Endothelial cell of umbilical vein (primary cell): ENCODE data around the gene DIS3L2. TPM values are rescaled to one million over a fixed set of nuclear protein-coding genes. Genes with fewer than 3 reads are reported as not detected.
"Not testable (repeated sequence)": the region's sequence is repeated elsewhere in the genome, so short reads cannot be mapped to it uniquely, and the experiment has no call there.

Experiments
- BruUV-seq: library from RNA; stranded (reverse); fragments of 400-500 nt; replicated peaks from 2 replicates; lab custom pipeline; 2021; lab: Mats Ljungman, UMichigan
- CTCF ChIA-PET: fragments of 300-600, 350-600 bp; sonication (Branson Sonifier 250); formaldehyde crosslinking; loops from one replicate; lab custom pipeline; 2021; ENCODE audit warnings: antibody characterized with exemption, inconsistent platforms; lab: Charles Lee
- POLR2A ChIA-PET: fragments of 300-600, 350-600 bp; sonication (Branson Sonifier 250); formaldehyde crosslinking; loops from one replicate; lab custom pipeline; 2021; ENCODE audit warnings: antibody characterized with exemption, inconsistent platforms; lab: Charles Lee
- DNase-seq: peaks from one replicate; pipeline ENCODE4 v3.0.0-alpha.2; 2011; ENCODE audit warnings: low read depth, low spot score
- FAIRE-seq: peaks from 2 replicates; lab custom pipeline; 2011; peaks lifted over from hg19 to GRCh38; lab: Jason Lieb, UNC
- H2AFZ ChIP-seq: 2 replicates; pipeline ENCODE4 v1.6.0; 2012; ENCODE audit warnings: low read depth, low read length, control low read depth, inconsistent platforms
- H3K27ac ChIP-seq: 2 replicates; pipeline ENCODE4 v1.5.1; 2011; ENCODE audit warnings: low read depth, mild to moderate bottlenecking, control low read depth, low read length, moderate library complexity; ENCODE audit not compliant: insufficient read depth
- H3K27me3 ChIP-seq, 2 experiments: 2 replicates each; pipeline versions ENCODE4 v1.6.0 to v1.6.1; 2011; ENCODE audit warnings: low read length in 2 of 2, mixed read lengths in 1 of 2; ENCODE audit not compliant: control insufficient read depth in 2 of 2, insufficient read depth in 2 of 2
- H3K36me3 ChIP-seq, 2 experiments: 2 replicates in 1 of 2; 3 replicates in 1 of 2; pipeline ENCODE4 v1.5.1; 2011; ENCODE audit warnings: low read length in 2 of 2, mild to moderate bottlenecking in 1 of 2, moderate library complexity in 1 of 2; ENCODE audit not compliant: control insufficient read depth in 2 of 2, insufficient read depth in 2 of 2; ENCODE audit errors: extremely low read depth in 1 of 2
- H3K4me1 ChIP-seq: 3 replicates; pipeline ENCODE4 v1.5.1; 2011; ENCODE audit warnings: mild to moderate bottlenecking, low read length; ENCODE audit not compliant: control insufficient read depth, insufficient read depth; ENCODE audit errors: extremely low read depth
- H3K4me2 ChIP-seq: 2 replicates; pipeline ENCODE4 v1.6.1; 2011; ENCODE audit warnings: low read length, control low read depth, mixed read lengths; ENCODE audit not compliant: insufficient read depth
- H3K4me3 ChIP-seq, 3 experiments: fragments of 200-600 bp in 1 of 3; sonication (generic), shearing (Covaris generic) in 1 of 3; replicated peaks in 1 of 3; 2 replicates each; pipeline ENCODE4 v1.5.1; 2011 to 2016; ENCODE audit warnings: control low read depth in 3 of 3, low read length in 3 of 3, mild to moderate bottlenecking in 2 of 3, inconsistent platforms in 1 of 3, low read depth in 1 of 3, moderate library complexity in 1 of 3; ENCODE audit not compliant: insufficient read depth in 1 of 3
- H3K79me2 ChIP-seq: 2 replicates; pipeline ENCODE4 v1.6.0; 2012; ENCODE audit warnings: low read length, inconsistent platforms; ENCODE audit not compliant: control insufficient read depth, insufficient read depth
- H3K9ac ChIP-seq: replicated peaks from 2 replicates; pipeline ENCODE3; 2011; ENCODE audit warnings: low read length, control low read depth; ENCODE audit not compliant: insufficient read depth; ENCODE audit errors: extremely low read depth
- H3K9me1 ChIP-seq: replicated peaks from 3 replicates; pipeline ENCODE4 v1.6.0; 2011; ENCODE audit warnings: mild to moderate bottlenecking, low read length; ENCODE audit not compliant: control insufficient read depth, insufficient read depth; ENCODE audit errors: extremely low read depth
- H3K9me3 ChIP-seq: replicated peaks from 2 replicates; pipeline ENCODE4 v1.5.1; 2012; ENCODE audit warnings: low read length, inconsistent platforms; ENCODE audit not compliant: control insufficient read depth, insufficient read depth
- H4K20me1 ChIP-seq: replicated peaks from 2 replicates; pipeline ENCODE3; 2011; ENCODE audit warnings: mild to moderate bottlenecking, low read length; ENCODE audit not compliant: control insufficient read depth, insufficient read depth; ENCODE audit errors: extremely low read depth
- CTCF ChIP-seq, 2 donors: IDR thresholded peaks; 1 replicate in 1 of 2; 2 replicates in 1 of 2; pipeline ENCODE4 v1.5.1; 2011; ENCODE audit warnings: low read length in 2 of 2, mild to moderate bottlenecking in 2 of 2, moderate library complexity in 2 of 2, control low read depth in 1 of 2, inconsistent platforms in 1 of 2, low read depth in 1 of 2; ENCODE audit not compliant: insufficient read depth in 1 of 2; ENCODE audit errors: extremely low read depth in 1 of 2
- EZH2 ChIP-seq: IDR thresholded peaks from 2 replicates; pipeline ENCODE4 v1.6.1; 2012; ENCODE audit warnings: borderline replicate concordance, low read depth, mild to moderate bottlenecking, moderate library complexity, low read length, inconsistent platforms; ENCODE audit not compliant: severe bottlenecking
- FOS ChIP-seq: IDR thresholded peaks from 2 replicates; pipeline ENCODE4 v1.6.1; 2011; ENCODE audit warnings: mild to moderate bottlenecking, low read length, moderate library complexity, borderline replicate concordance; ENCODE audit not compliant: insufficient read depth
- GATA2 ChIP-seq: IDR thresholded peaks from 2 replicates; pipeline ENCODE4 v1.7.0; 2011; ENCODE audit warnings: low read depth, mild to moderate bottlenecking, moderate library complexity, mixed read lengths, low read length; ENCODE audit not compliant: insufficient read length, insufficient read depth
- JUN ChIP-seq: IDR thresholded peaks from 2 replicates; pipeline ENCODE4 v1.6.1; 2011; ENCODE audit warnings: borderline replicate concordance, low read depth; ENCODE audit not compliant: insufficient read length, insufficient read depth
- MAX ChIP-seq: IDR thresholded peaks from 2 replicates; pipeline ENCODE4 v1.6.1; 2011; ENCODE audit not compliant: insufficient read depth, insufficient read length
- MYC ChIP-seq: IDR thresholded peaks from one replicate; pipeline ENCODE4 v1.6.1; 2011; ENCODE audit warnings: mild to moderate bottlenecking, low read depth, low read length
- POLR2A ChIP-seq: IDR thresholded peaks from 2 replicates; pipeline ENCODE4 v1.6.1; 2012; ENCODE audit warnings: low read depth, mild to moderate bottlenecking, control low read depth, low read length
- POLR2AphosphoS5 ChIP-seq: IDR thresholded peaks from 2 replicates; pipeline ENCODE4 v1.6.1; 2012; ENCODE audit warnings: low read depth, mild to moderate bottlenecking, control low read depth, low read length, moderate library complexity; ENCODE audit not compliant: insufficient read depth
- dilution Hi-C: fragments of 300-500 bp; cut with MboI; formaldehyde crosslinking; loops from one replicate; pipeline ENCODE4 v1.15.0; 2019; ENCODE audit warnings: low sequenced_read_pairs; ENCODE audit not compliant: extremely low pct_ligation_motif_present
- intact Hi-C: fragments of 100-400 bp; cut with micrococcal nuclease; formaldehyde crosslinking; loops from one replicate; pipeline ENCODE4 v1.10.0; 2022
- polyA plus RNA-seq, 4 experiments: library from polyadenylated mRNA; depleted of rRNA in 3 of 4; stranded (reverse) in 3 of 4; unstranded in 1 of 4; fragments of >200 nt; gene quantifications; 2 replicates each; pipeline versions ENCODE4 v1.2.1 to v1.2.3, GENCODE V29; 2011 to 2012; ENCODE audit warnings: missing spikeins in 1 of 4
- total RNA-seq: library from RNA; stranded (reverse); gene quantifications from 2 replicates; pipeline ENCODE4 v1.2.3, GENCODE V29; 2021

Gene DIS3L2
- total and polyA plus RNA-seq, 2 donors (not counting 3 experiments of a cell fraction or from before 2014, with no cell fraction given) = 14.6 to 31.2 TPM

GRCh38 chr2:232338094-232338758 is 376.7 kb downstream of the DIS3L2 start:
- H3K36me3 ChIP-seq, H3K27me3 ChIP-seq, H3K9me1 ChIP-seq, intact Hi-C loops, H3K9ac ChIP-seq, H3K9me3 ChIP-seq, H3K27ac ChIP-seq, H3K79me2 ChIP-seq, H3K4me2 ChIP-seq, H2AFZ ChIP-seq, dilution Hi-C loops, DNase-seq, POLR2A ChIA-PET, H3K4me3 ChIP-seq, H3K4me1 ChIP-seq, FAIRE-seq, BruUV-seq, H4K20me1 ChIP-seq: not testable (repeated sequence)
- CTCF ChIA-PET = interaction anchor here (0.8 kb wide), 1 partner anchor 413 kb away, joined by 3 read pairs; no protein-coding TSS in a partner anchor

- intact Hi-C loops (no loop called here), dilution Hi-C loops (no loop called here)
- Histone ChIP-seq H3K27ac (no peak overlapping the region), H3K4me2 (no peak overlapping the region), H4K20me1 (no peaks in the 10 kb centered on the region), H3K36me3 (peaks cover 0 to 4% of the 10 kb centered on the region in 2 experiments), H3K4me3 (no peak overlapping the region), H3K9ac (no peak overlapping the region), H3K9me3 (no peaks in the 10 kb centered on the region), H2AFZ (no peak overlapping the region), H3K27me3 (no peaks in the 10 kb centered on the region), H3K4me1 (no peaks in the 10 kb centered on the region), H3K9me1 (no peaks in the 10 kb centered on the region), H3K79me2 (no peaks in the 10 kb centered on the region)
- no peak for DNase-seq
- TF ChIP-seq MYC (no peak), GATA2 (no peak), MAX (no peak), JUN (no peak), POLR2AphosphoS5 (no peak), FOS (no peak), EZH2 (no peak), POLR2A (no peak), CTCF (IDR thresholded peaks at IDR 0.05; ENCODE audit: extremely low read depth in 1 of 2, insufficient read depth in 1 of 2, low read depth in 1 of 2, low read length in 2 of 2) (no peak)
- BruUV-seq = no TSS peak
- CTCF ChIA-PET = interaction anchor here (0.8 kb wide), 1 partner anchor 413 kb away, joined by 3 read pairs; no protein-coding TSS in a partner anchor
- POLR2A ChIA-PET = no interaction called here
- FAIRE-seq = no peak
Measured at GRCh38 chr2:232338759-232339106, 377.2 kb downstream of the DIS3L2 start.
